Liver (tissue), 9 donors: ENCODE measurements around the gene PSEN2. TPM values are rescaled to one million over a fixed set of nuclear protein-coding genes. Genes with fewer than 3 reads are reported as not detected.
"Not testable (repeated sequence)": the region's sequence is repeated elsewhere in the genome, so short reads cannot be mapped to it uniquely, and the experiment has no call there.

Source experiments
- DNase-seq: peaks from one replicate; pipeline ENCODE4 v3.0.0-alpha.2; 2017; ENCODE audit warnings: low spot score
- H3K27ac ChIP-seq, 2 donors: one replicate each; pipeline ENCODE4 v1.7.0; 2013; ENCODE audit warnings: inconsistent platforms in 2 of 2, low read length in 2 of 2, control low read depth in 1 of 2, low read depth in 1 of 2, mild to moderate bottlenecking in 1 of 2
- H3K27me3 ChIP-seq, 4 donors: one replicate each; pipeline versions ENCODE4 v1.6.1 to v1.7.0; 2013; ENCODE audit warnings: low read length in 3 of 4, inconsistent platforms in 1 of 4, mild to moderate bottlenecking in 1 of 4, moderate library complexity in 1 of 4; ENCODE audit not compliant: control insufficient read depth in 4 of 4, insufficient read depth in 4 of 4
- H3K36me3 ChIP-seq, 4 donors: one replicate each; pipeline versions ENCODE4 v1.6.1 to v1.7.0; 2013; ENCODE audit warnings: low read length in 3 of 4, mild to moderate bottlenecking in 3 of 4, low read depth in 1 of 4, moderate library complexity in 1 of 4; ENCODE audit not compliant: control insufficient read depth in 4 of 4, insufficient read depth in 3 of 4
- H3K4me1 ChIP-seq, 4 donors: one replicate each; pipeline versions ENCODE4 v1.6.1 to v1.7.0; 2013; ENCODE audit warnings: low read length in 3 of 4, mild to moderate bottlenecking in 3 of 4, moderate library complexity in 1 of 4; ENCODE audit not compliant: control insufficient read depth in 4 of 4, insufficient read depth in 4 of 4
- H3K4me3 ChIP-seq, 3 donors: one replicate each; pipeline versions ENCODE4 v1.6.1 to v1.7.0; 2013; ENCODE audit warnings: low read length in 3 of 3, control low read depth in 1 of 3, low read depth in 1 of 3, mild to moderate bottlenecking in 1 of 3
- H3K9ac ChIP-seq, 2 donors: one replicate each; pipeline ENCODE4 v1.7.0; 2013; ENCODE audit warnings: low read length in 2 of 2, mild to moderate bottlenecking in 2 of 2, moderate library complexity in 2 of 2, control low read depth in 1 of 2, low read depth in 1 of 2
- H3K9me3 ChIP-seq, 4 donors: one replicate each; pipeline versions ENCODE4 v1.6.1 to v1.7.0; 2013; ENCODE audit warnings: low read length in 3 of 4; ENCODE audit not compliant: control insufficient read depth in 4 of 4
- ATF3 ChIP-seq: IDR thresholded peaks from 2 replicates; pipeline ENCODE4 v1.6.1; 2016; ENCODE audit warnings: antibody characterized with exemption
- CTCF ChIP-seq: fragments of 150-350 bp; IDR thresholded peaks from 2 replicates; pipeline ENCODE4 v1.5.1; 2017; ENCODE audit warnings: improper control_type of control experiment, low read depth, low read length; ENCODE audit not compliant: missing input control
- EGR1 ChIP-seq, 2 donors: IDR thresholded peaks; 2 replicates each; pipeline ENCODE4 v1.6.1; 2016 to 2018; ENCODE audit warnings: antibody characterized with exemption in 2 of 2, low read depth in 2 of 2
- FOXA1 ChIP-seq: IDR thresholded peaks from 2 replicates; pipeline ENCODE4 v1.6.1; 2016; ENCODE audit warnings: antibody characterized with exemption
- FOXA2 ChIP-seq: IDR thresholded peaks from 2 replicates; pipeline ENCODE4 v1.6.1; 2016; ENCODE audit warnings: antibody characterized with exemption
- GABPA ChIP-seq, 2 donors: IDR thresholded peaks in 1 of 2; conservative IDR thresholded peaks in 1 of 2; 2 replicates each; pipeline ENCODE4 v1.6.1; 2016; ENCODE audit warnings: antibody characterized with exemption in 2 of 2, mild to moderate bottlenecking in 1 of 2, moderate library complexity in 1 of 2
- HNF4A ChIP-seq, 2 donors: conservative IDR thresholded peaks; 2 replicates each; pipeline ENCODE4 v1.6.1; 2016; ENCODE audit warnings: antibody characterized with exemption in 2 of 2, mild to moderate bottlenecking in 2 of 2
- HNF4G ChIP-seq: IDR thresholded peaks from 2 replicates; pipeline ENCODE4 v1.6.1; 2016; ENCODE audit warnings: antibody characterized with exemption
- JUND ChIP-seq, 2 donors: IDR thresholded peaks; 2 replicates each; pipeline ENCODE4 v1.6.1; 2016; ENCODE audit warnings: antibody characterized with exemption in 2 of 2
- MAX ChIP-seq: IDR thresholded peaks from 2 replicates; pipeline ENCODE4 v1.6.1; 2016; ENCODE audit warnings: antibody characterized with exemption
- NR2F2 ChIP-seq: IDR thresholded peaks from 2 replicates; pipeline ENCODE4 v1.6.1; 2016; ENCODE audit warnings: antibody characterized with exemption
- RAD21 ChIP-seq, 2 donors: IDR thresholded peaks; 2 replicates each; pipeline ENCODE4 v1.6.1; 2016; ENCODE audit warnings: antibody characterized with exemption in 2 of 2, mild to moderate bottlenecking in 2 of 2
- REST ChIP-seq: IDR thresholded peaks from 2 replicates; pipeline ENCODE4 v1.6.1; 2016; ENCODE audit warnings: antibody characterized with exemption, mild to moderate bottlenecking
- RXRA ChIP-seq, 2 donors: IDR thresholded peaks; 2 replicates each; pipeline ENCODE4 v1.6.1; 2017 to 2018; ENCODE audit warnings: antibody characterized with exemption in 2 of 2, mild to moderate bottlenecking in 1 of 2
- SP1 ChIP-seq: IDR thresholded peaks from 2 replicates; pipeline ENCODE4 v1.6.1; 2018; ENCODE audit warnings: antibody characterized with exemption, mild to moderate bottlenecking
- TAF1 ChIP-seq: conservative IDR thresholded peaks from 2 replicates; pipeline ENCODE4 v1.6.1; 2016; ENCODE audit warnings: antibody characterized with exemption, mild to moderate bottlenecking
- YY1 ChIP-seq: IDR thresholded peaks from 2 replicates; pipeline ENCODE4 v1.6.1; 2016; ENCODE audit warnings: antibody characterized with exemption, mild to moderate bottlenecking
- ZBTB33 ChIP-seq: IDR thresholded peaks from 2 replicates; pipeline ENCODE4 v1.6.1; 2016; ENCODE audit warnings: antibody characterized with exemption
- WGBS: extraction: QIAGEN DNeasy Blood & Tissue Kit; methylation state at CpG from one replicate; pipeline ENCODE4 v1.1.7; 2013; 5-methylcytosine and 5-hydroxymethylcytosine counted together
- polyA plus RNA-seq, 2 donors: library from polyadenylated mRNA; stranded (reverse) in 1 of 2; unstranded in 1 of 2; fragments of 200-250 nt in 1 of 2; fragments of >200 nt in 1 of 2; fragmentation: Nextera tagmentation in 1 of 2; extraction: Ambion mirVana in 1 of 2; gene quantifications; one replicate each; pipeline versions ENCODE4 v1.2.1 to v1.2.3, GENCODE V29; 2013 to 2015
- total RNA-seq, 2 donors: library from RNA; depleted of rRNA; stranded (reverse); fragments of >200 nt; gene quantifications; one replicate each; pipeline ENCODE4 v1.2.3, GENCODE V29; 2014
- donor health status: healthy.
- donor health status: healthy.
- donor health status: healthy.
- donor health status: healthy.
- donor health status: healthy.

The PSEN2 gene
- total and polyA plus RNA-seq, 4 donors: 6.9 to 19.0 (median 10.8) TPM

GRCh38 chr1:226921504-226921903 is 51.1 kb downstream of the PSEN2 start:
- H3K4me1 ChIP-seq: peaks cover 0 to 8% (median 6%) of the 10 kb centered on the region in 4 donors
- H3K27ac ChIP-seq: no peak overlapping the region
- H3K36me3 ChIP-seq: no peaks in the 10 kb centered on the region
- no peak for DNase-seq
- TF ChIP-seq HNF4G: no peak
- no peak for TF ChIP-seq ATF3
- no peak for TF ChIP-seq REST
- no peak for TF ChIP-seq HNF4A (conservative IDR thresholded peaks at IDR 0.05)
- TF ChIP-seq FOXA1: no peak
- no peak for TF ChIP-seq CTCF
- no peak for TF ChIP-seq JUND (IDR thresholded peaks at IDR 0.05)
- TF ChIP-seq GABPA (IDR thresholded peaks at IDR 0.05 in 1 of 2, conservative IDR thresholded peaks at IDR 0.05 in 1 of 2): no peak
- TF ChIP-seq FOXA2: no peak
- TF ChIP-seq MAX: no peak
- no peak for TF ChIP-seq NR2F2
- TF ChIP-seq YY1: no peak
- no peak for TF ChIP-seq ZBTB33
- no peak for TF ChIP-seq SP1
- TF ChIP-seq RXRA (IDR thresholded peaks at IDR 0.05): no peak
- no peak for TF ChIP-seq EGR1 (IDR thresholded peaks at IDR 0.05; ENCODE audit: low read depth in 2 of 2)
- no peak for TF ChIP-seq TAF1
- no peak for TF ChIP-seq RAD21 (IDR thresholded peaks at IDR 0.05)
- no peaks in the 10 kb centered on the region for H3K27me3 ChIP-seq
- no peaks in the 10 kb centered on the region for H3K9me3 ChIP-seq
- H3K4me3 ChIP-seq: no peak overlapping the region
- 96% methylated on average over 5 of the region's 5 CpGs for WGBS
- H3K9ac ChIP-seq: no peak overlapping the region

- not testable (repeated sequence) for H3K4me3 ChIP-seq, H3K9me3 ChIP-seq, DNase-seq, H3K4me1 ChIP-seq, H3K27me3 ChIP-seq, H3K36me3 ChIP-seq, H3K9ac ChIP-seq, H3K27ac ChIP-seq
- WGBS: 93% methylated on average over 5 of the region's 5 CpGs
Observed at GRCh38 chr1:226929260-226930111, 59.1 kb downstream of the PSEN2 start.
